ENCODE results near the gene LGALS4.
"Not testable (repeated sequence)": the region's sequence is repeated elsewhere in the genome, so short reads cannot be mapped to it uniquely, and the experiment has no call there.

Gene LGALS4

GRCh38 chr19:38817081-38817480, 4.3 kb upstream of the LGALS4 start:
- DNase-seq = no peak

DNA sequence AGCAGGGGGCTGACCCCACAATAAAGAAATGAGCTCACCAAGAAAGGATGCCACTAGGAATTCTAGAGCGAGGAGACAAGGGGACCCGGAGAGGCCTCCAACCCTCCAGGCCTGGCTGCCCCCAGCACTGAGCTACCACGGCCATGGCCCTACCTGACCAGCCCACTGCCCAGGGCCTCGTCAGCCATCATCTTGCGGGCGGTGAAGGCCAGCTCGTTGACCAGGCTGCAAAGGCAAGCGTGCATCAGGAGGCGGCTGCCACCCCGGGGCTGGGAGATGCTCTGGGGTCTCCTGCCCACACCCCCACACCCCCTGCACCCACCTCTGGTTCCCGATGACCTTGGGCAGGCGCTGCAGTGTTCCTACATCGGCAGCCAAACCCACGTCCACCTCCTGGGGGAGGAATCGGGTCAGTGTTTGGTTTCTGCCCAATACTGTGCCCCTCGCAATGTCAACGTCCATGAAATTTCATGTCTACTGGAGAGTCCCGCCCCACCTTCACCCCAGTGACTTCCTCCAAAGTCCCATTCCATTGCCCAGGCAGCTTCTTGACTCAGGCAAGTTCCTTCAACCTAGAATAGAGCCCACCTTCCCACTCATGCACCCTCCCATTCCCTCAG, 3.5 kb upstream of the LGALS4 start:
- DNase-seq = no peak

GRCh38 chr19:38815059-38816001, 2.6 kb upstream of the LGALS4 start:
- DNase-seq = no peak

- not testable (repeated sequence) for DNase-seq
Measured at GRCh38 chr19:38813932-38814331, 1.2 kb upstream of the LGALS4 start.

DNA sequence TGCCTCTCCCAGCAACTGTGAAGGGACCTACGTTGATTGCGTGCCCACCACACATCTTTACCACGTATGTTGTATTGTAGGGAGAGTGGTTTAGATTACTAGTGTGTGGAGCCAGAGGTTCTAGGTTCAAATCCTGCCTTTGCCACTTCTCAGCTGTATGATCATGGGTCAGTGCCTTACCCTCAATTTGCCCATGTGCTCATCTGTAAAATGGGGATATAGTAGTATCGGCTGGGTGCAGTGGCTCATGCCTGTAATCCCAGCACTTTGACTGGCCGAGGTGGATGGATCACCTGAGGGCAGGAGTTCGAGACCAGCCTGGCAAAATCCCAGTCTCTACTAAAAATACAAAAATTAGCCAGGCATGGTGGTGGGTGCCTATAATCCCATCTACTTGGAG, 578 bp upstream of the LGALS4 start:
- no peak for DNase-seq

- no peak for DNase-seq
Measured at GRCh38 chr19:38812009-38812840, 520 bp downstream of the LGALS4 start.

DNA sequence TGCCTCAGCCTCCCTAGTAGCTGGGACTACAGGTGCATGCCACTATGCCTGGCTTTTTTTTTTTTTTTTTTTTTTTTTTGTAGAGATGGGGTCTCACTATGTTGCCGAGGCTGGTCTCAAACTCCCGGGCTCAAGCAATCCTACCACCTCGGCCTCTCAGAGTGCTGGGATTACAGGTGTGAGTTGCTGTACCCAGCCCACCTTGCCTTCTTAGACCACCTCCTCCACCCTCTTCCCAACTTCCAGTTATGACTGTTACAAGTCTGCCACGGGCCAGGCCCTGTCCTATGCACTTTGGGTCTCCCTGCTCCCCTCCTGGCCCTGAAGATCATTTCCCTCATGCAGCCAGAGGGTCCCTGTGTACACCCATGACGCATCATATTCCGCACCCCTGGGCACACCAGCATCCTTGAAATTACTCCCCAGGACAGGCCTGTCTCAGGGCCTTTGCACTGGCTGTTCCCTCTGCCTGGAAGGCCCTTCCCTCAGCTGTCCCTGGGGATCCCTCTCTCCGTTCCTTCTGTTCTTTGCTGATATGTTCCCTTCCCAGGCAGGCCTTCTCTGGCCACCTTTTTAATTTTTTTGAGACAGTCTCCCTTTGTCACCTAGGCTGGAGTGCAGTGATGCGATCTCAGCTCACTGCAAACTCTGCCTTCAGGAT, 3.0 kb downstream of the LGALS4 start:
- no peak for DNase-seq

DNA sequence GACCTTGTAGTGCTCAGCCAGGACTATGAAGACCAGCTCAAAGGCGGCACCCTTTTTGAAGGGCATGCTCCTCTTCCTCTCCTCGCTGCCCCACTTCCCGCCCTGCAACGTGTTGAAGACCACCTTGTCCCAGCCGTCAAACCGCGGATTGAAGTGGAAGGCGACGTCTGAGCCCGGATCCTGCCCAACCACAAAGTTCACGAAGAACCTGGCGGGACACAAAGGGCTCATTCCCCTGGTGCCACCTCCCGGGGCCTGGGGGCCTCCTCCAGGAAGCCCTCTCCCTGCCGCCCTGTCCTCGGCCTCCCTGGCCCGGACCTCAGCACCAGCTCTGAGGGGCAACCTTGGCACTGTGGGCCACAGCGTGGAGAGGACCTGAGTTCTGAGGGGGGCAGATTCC, 4.0 kb downstream of the LGALS4 start:
- DNase-seq = no peak

GRCh38 chr19:38807374-38808098, 5.2 kb downstream of the LGALS4 start:
- not testable (repeated sequence) for DNase-seq

GRCh38 chr19:38806371-38806770, 6.4 kb downstream of the LGALS4 start:
- DNase-seq = no peak

DNA sequence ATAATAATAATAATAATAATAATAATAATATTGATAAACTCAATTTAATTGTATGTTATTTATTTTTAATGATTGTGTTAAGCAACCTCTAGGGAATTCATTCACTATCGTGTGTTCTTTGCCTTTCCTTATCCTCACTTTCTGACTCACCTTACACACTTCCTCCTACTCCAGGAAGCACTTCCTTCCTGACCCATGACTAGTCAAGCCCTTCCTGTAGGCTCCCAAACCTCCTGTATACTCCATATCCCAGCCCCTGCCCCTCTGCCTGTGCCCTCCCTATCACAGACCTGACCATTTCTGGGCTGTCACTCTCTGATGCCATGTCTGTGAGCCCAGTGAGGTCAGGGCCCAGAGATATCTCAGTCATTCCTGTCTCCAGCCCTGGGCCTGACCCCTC, 7.6 kb downstream of the LGALS4 start:
- DNase-seq = no peak

DNA sequence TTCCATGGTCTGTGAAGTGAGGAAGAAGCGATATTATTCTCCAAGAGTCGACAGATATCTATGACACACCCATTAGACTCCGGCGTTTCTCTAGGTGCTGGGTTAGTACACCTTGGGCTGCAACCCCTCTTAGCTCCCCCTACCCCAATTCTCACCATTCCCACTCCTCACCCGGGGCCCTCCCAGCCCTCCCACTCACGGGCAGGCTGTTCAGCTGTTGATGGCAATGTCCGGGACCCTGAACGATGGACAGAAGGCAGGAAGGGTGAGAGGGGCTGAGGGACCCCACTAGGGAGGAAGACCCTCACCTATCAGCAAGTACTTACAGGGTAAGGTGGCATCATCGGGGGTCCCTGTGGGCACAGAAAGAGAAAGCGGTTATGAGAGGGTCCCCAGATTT, 9.2 kb downstream of the LGALS4 start:
- DNase-seq = no peak

GRCh38 chr19:38801359-38802095, 11.2 kb downstream of the LGALS4 start:
- DNase-seq = no peak

DNA sequence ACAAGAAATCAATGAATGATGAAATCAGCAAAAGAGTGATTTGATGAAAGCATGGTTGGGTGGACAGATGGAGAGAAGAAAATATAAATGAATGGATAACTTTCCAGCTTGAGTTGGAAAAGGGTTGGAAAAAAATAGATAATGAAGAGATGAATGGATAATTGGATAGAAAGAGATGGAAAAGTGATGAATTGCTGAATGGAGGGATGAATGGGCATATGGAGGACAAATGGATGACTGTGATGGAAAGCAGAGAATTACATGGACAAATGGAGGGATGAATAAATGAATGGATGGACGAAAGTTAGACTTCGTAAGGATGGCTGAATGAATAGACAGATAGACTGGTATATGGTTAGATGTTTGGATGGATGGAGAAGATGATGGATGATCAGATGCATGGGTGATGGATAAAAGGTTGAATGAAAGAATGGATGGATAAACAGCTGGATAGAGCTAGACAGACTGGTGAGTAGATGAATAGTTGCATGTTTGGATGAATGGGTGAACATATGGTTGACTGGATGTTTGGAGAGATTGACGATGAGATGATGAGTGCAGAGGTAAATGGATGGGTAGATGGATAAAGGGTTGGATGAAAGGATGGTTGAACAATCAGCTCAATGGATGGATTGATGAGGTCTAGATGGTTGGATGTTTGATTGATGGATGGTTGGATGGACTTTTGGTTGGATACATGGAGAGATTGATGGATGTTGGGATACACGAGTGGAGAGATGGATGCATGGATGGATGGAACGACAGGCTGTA, 12.0 kb downstream of the LGALS4 start:
- no peak for DNase-seq

- DNase-seq = no peak
Measured at GRCh38 chr19:38799104-38799503, 13.6 kb downstream of the LGALS4 start.

DNA sequence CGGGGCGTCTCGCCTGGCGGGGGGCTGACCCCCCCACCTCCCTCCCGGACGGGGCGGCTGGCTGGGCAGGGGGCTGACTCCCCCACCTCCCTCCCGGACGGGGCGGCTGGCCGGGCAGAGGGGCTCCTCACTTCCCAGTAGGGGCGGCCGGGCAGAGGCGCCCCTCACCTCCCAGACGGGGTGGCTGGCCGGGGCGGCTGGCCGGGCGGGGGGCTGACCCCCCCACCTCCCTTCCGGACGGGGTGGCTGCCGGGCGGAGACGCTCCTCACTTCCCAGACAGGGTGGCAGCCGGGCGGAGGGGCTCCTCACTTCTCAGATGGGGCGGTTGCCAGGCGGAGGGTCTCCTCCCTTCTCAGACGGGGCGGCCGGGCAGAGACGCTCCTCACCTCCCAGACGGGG, 15.0 kb downstream of the LGALS4 start:
- not testable (repeated sequence) for DNase-seq

GRCh38 chr19:38796154-38796553, 16.6 kb downstream of the LGALS4 start:
- DNase-seq = no peak

GRCh38 chr19:38795549-38795948, 17.2 kb downstream of the LGALS4 start:
- no peak for DNase-seq

DNA sequence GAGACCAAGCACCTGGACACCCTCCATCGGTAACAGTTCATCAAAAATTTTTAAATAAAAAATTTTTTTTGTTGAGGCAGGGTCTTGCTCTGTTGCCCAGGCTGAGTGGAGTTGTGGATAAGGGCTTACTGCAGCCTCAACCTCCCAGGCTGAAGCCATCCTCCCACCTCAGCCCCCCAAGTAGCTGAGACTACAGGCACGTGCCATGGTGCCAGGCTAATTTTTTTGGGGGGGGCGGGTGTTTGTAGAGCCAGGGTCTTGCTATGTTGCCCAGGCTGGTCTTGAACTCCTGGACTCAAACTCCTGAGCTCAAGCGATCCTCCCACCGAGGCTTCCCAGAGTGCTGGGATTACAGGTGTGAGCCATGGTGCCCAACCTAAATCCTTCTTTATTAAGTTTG, 19.1 kb downstream of the LGALS4 start:
- DNase-seq = no peak

DNA sequence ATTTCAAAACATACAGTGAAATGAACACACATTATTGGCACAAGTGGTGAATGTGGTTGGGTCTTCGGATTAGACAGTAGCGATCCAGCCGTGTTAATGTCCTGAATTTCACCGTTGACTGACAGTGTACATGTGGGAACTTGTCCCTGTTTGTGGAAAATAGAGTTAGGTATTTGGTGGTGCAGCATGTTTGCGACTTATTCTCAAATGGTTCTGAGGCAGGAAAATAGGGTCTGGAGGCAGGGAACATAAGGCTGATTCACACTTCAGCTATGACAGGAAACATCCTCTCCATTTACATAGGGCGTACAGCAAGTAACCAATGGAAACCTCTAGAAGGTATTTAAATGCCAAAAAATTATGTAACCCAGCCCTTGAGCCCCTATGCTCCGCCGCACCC, 19.6 kb downstream of the LGALS4 start:
- no peak for DNase-seq
